Right atrium auricular region (tissue), 2 donors: Measurements from ENCODE around the gene CDX2. TPM values are rescaled to one million over a fixed set of nuclear protein-coding genes. Genes with fewer than 3 reads are reported as not detected.

ENCODE experiments used
- DNase-seq: peaks from one replicate; pipeline ENCODE4 v3.0.0-alpha.2; 2019; ENCODE audit warnings: low spot score
- H3K27ac ChIP-seq, 2 donors: fragments of 200-600 bp; sonication (generic); 1 replicate in 1 of 2; 2 replicates in 1 of 2; pipeline ENCODE4 v1.5.1; 2016 to 2019
- H3K27me3 ChIP-seq, 2 donors: fragments of 200-600 bp; sonication (generic); one replicate each; pipeline versions ENCODE4 v1.5.1 to v1.6.0; 2017 to 2019
- H3K36me3 ChIP-seq: fragments of 200-600 bp; sonication (generic); one replicate; pipeline ENCODE4 v1.5.1; 2016
- H3K4me1 ChIP-seq, 2 donors: fragments of 200-600 bp; sonication (generic); one replicate each; pipeline versions ENCODE4 v1.5.1 to v1.6.0; 2017 to 2019
- H3K4me3 ChIP-seq, 2 donors: fragments of 200-600 bp; sonication (generic); 1 replicate in 1 of 2; 2 replicates in 1 of 2; pipeline ENCODE4 v1.5.1; 2017 to 2019; ENCODE audit warnings: mild to moderate bottlenecking in 1 of 2, moderate library complexity in 1 of 2
- H3K9me3 ChIP-seq, 2 donors: fragments of 200-600 bp; sonication (generic); one replicate each; pipeline ENCODE4 v1.5.1; 2019
- total RNA-seq, 2 donors: library from RNA; depleted of rRNA; stranded (reverse); fragments of >200 nt; gene quantifications; one replicate each; pipeline ENCODE4 v1.1.0, GENCODE V29; 2016
- TF ChIP-seq, protein P1 (sequence below), 2 donors: fragments of 200-600 bp; sonication (generic); IDR thresholded peaks; one replicate each; pipeline ENCODE4 v1.5.1; 2019; ENCODE audit warnings: antibody characterized with exemption in 2 of 2

CDX2 gene
- total RNA-seq, 2 donors from 2014 or later: not detected

DNA sequence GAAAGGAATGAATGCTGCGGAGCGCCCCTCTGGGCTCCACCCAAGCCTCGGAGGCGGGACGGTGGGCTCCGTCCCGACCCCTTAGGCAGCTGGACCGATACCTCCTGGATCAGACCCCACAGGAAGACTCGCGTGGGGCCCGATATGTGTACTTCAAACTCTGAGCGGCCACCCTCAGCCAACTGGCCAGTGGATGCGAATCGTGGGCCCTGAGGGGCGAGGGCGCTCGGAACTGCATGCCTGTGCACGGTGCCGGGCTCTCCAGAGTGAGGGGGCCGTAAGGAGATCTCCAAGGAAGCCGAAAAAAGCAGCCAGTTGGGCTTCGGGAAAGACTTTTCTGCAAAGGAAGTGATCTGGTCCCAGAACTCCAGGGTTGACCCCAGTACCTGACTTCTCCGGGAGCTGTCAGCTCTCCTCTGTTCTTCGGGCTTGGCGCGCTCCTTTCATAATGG lies 40.7 kb downstream of the CDX2 start:
- H3K9me3 ChIP-seq: no peaks in the 10 kb centered on the region
- DNase-seq: no peak
- no peak overlapping the region for H3K4me3 ChIP-seq
- peaks cover 35 to 50% of the 10 kb centered on the region in 2 donors for H3K27me3 ChIP-seq
- TF ChIP-seq, protein P1, sequence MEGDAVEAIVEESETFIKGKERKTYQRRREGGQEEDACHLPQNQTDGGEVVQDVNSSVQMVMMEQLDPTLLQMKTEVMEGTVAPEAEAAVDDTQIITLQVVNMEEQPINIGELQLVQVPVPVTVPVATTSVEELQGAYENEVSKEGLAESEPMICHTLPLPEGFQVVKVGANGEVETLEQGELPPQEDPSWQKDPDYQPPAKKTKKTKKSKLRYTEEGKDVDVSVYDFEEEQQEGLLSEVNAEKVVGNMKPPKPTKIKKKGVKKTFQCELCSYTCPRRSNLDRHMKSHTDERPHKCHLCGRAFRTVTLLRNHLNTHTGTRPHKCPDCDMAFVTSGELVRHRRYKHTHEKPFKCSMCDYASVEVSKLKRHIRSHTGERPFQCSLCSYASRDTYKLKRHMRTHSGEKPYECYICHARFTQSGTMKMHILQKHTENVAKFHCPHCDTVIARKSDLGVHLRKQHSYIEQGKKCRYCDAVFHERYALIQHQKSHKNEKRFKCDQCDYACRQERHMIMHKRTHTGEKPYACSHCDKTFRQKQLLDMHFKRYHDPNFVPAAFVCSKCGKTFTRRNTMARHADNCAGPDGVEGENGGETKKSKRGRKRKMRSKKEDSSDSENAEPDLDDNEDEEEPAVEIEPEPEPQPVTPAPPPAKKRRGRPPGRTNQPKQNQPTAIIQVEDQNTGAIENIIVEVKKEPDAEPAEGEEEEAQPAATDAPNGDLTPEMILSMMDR (IDR thresholded peaks at IDR 0.05): no peak
- H3K4me1 ChIP-seq: no peaks in the 10 kb centered on the region
- H3K27ac ChIP-seq: no peak overlapping the region
- H3K36me3 ChIP-seq: no peaks in the 10 kb centered on the region

DNA sequence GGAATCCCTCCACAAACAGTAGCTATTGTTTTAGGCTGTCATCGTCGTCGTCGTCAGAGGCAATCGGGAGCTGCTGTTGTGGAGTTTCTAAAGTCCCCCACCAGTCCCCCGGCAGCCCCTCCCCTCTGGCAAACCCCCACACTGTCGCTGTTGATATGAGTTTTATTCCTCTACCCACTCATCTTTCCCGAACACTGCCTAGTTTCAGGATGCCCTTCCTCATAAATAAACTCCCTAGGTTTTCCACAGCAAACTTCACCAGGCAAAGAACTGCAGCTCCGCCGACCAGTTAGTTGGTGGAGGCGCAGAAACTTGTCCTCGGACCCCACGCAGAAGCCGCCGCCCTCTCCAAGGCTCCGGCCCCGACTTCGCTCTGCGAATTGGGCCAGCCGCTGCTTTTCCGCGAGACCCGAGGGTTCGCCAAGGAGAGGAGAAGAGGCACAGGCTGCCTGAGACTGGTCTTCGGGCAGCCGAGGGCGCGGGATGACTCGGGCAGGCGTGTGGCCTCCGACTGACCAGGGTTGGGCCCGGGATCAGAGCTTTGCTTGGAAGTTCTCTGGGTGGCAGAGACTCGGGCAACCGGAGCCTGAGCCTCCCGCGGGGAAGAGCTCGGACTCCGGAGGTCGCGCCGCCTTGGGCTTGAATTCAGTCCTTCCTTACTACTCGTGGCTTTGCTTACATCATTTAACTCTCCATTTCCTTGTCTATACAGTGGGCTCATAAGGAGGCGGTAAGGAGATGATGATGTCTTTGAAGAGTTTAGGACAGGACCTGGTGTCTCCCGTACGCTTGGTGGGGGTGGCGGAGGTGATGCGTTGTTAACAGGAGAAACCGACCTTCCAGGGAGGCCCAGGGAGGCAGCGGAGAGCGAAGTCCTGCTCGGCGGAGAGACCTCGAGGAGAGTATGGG lies 41.4 kb downstream of the CDX2 start:
- no peaks in the 10 kb centered on the region for H3K9me3 ChIP-seq
- TF ChIP-seq, protein P1 (IDR thresholded peaks at IDR 0.05): no peak
- no peak overlapping the region for H3K27ac ChIP-seq
- DNase-seq: no peak
- no peaks in the 10 kb centered on the region for H3K36me3 ChIP-seq
- H3K4me1 ChIP-seq: no peaks in the 10 kb centered on the region
- H3K27me3 ChIP-seq: peaks cover 36 to 56% of the 10 kb centered on the region in 2 donors
- H3K4me3 ChIP-seq: no peak overlapping the region

DNA sequence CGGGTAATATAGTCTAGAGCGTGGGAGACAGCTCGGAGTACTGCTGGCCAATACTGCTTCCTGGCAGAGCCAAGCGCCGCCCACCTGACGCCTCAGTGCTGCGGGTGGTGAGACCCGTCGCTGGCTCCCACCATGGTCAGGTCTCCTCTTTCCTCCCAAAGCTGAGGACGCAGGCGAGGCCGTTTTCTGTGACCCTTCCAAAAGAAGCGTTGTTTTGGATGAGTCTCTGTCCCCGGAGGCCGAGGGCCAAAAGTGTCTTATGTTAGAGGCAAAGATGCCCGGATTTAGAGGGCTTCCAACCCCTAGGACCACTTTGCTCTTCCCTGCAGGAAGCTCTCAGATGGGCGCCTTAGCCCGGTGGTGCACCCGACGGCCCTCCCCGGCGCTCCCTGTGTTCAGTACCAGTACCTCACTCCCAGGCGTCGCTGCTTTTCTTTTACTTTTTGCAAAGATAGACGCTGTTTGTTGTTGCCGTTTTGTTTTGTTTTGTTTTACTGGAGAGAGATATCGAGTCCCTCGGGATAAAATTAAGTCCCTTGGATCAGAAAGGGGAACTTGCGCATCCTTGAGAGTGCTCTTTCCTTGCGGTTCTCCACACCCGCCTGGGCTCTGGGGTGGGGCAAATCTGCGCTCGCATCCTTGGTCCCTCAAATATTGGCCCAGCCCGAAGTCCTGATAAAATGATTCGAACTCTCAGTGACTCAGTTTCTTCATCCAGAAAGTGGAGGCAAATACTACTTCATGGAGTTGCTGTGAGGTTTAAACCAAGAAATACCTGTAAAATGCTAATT lies 42.3 kb downstream of the CDX2 start:
- DNase-seq: no peak
- H3K27ac ChIP-seq: no peak overlapping the region
- no peaks in the 10 kb centered on the region for H3K36me3 ChIP-seq
- no peak overlapping the region for H3K4me3 ChIP-seq
- no peaks in the 10 kb centered on the region for H3K4me1 ChIP-seq
- TF ChIP-seq, protein P1 (IDR thresholded peaks at IDR 0.05): no peak
- no peaks in the 10 kb centered on the region for H3K9me3 ChIP-seq
- H3K27me3 ChIP-seq: peaks cover 44 to 65% of the 10 kb centered on the region in 2 donors

DNA sequence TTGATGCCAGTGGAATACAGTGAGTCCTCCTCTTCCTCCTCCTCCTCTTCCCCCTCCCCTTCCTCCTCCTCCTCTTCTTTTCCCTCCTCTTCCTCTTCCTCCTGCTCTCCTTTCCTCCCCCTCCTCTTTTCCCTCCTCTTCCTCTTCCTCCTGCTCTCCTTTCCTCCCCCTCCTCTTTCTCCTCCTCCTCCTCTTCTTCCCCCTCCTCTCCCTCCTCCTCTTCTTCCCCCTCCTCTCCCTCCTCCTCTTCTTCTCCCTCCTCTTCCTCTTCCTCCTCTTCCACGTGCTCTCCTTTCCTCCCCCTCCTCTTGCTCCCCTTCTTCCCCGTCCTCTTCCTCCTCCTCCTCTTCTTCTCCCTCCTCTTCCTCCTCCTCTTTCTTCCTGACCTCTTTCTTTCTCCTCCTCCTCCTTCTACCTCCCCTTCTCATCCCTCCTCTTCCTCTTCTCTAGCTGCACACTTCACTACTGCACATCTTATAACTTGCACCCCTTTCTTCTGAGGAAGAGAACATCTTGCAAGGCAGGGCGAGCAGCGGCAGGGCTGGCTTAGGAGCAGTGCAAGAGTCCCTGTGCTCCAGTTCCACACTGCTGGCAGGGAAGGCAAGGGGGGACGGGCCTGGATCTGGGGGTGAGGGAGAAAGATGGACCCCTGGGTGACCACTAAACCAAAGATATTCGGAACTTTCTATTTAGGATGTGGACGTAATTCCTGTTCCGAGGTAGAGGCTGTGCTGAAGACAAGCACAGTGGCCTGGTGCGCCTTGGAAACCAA lies 43.7 kb downstream of the CDX2 start:
- H3K9me3 ChIP-seq: no peaks in the 10 kb centered on the region
- no peak overlapping the region for H3K27ac ChIP-seq
- TF ChIP-seq, protein P1 (IDR thresholded peaks at IDR 0.05): no peak
- DNase-seq: no peak
- no peaks in the 10 kb centered on the region for H3K36me3 ChIP-seq
- peaks cover 57 to 75% of the 10 kb centered on the region in 2 donors for H3K27me3 ChIP-seq
- H3K4me3 ChIP-seq: no peak overlapping the region
- peaks cover 0 to 12% of the 10 kb centered on the region in 2 donors for H3K4me1 ChIP-seq

DNA sequence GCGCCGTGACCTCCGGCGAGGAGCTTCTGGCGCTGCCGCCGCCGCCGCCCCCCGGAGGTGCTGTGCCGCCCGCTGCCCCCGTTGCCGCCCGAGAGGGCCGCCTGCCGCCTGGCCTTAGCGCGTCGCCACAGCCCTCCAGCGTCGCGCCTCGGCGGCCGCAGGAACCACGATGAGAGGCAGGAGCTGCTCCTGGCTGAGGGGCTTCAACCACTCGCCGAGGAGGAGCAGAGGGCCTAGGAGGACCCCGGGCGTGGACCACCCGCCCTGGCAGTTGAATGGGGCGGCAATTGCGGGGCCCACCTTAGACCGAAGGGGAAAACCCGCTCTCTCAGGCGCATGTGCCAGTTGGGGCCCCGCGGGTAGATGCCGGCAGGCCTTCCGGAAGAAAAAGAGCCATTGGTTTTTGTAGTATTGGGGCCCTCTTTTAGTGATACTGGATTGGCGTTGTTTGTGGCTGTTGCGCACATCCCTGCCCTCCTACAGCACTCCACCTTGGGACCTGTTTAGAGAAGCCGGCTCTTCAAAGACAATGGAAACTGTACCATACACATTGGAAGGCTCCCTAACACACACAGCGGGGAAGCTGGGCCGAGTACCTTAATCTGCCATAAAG lies 44.5 kb downstream of the CDX2 start:
- H3K4me1 ChIP-seq: peaks cover 0 to 20% of the 10 kb centered on the region in 2 donors
- TF ChIP-seq, protein P1 (IDR thresholded peaks at IDR 0.05): no peak
- H3K36me3 ChIP-seq: no peaks in the 10 kb centered on the region
- peaks cover 59 to 79% of the 10 kb centered on the region in 2 donors for H3K27me3 ChIP-seq
- DNase-seq: no peak
- H3K27ac ChIP-seq: no peak overlapping the region
- H3K9me3 ChIP-seq: no peaks in the 10 kb centered on the region
- no peak overlapping the region for H3K4me3 ChIP-seq
